Naive thymus-derived CD4-positive, alpha-beta T cell (primary cell): ENCODE measurements around the gene SNX3. TPM values are rescaled to one million over a fixed set of nuclear protein-coding genes. Genes with fewer than 3 reads are reported as not detected.

Experiments used
- ATAC-seq: fragments of 150-1000 bp; cut with Tn5 transposase; 2 replicates; pipeline ENCODE4 v1.10.0; 2021; ENCODE audit warnings: mild to moderate bottlenecking, moderate library complexity
- CTCF ChIA-PET: fragments of 350-600 bp; sonication (Branson Sonifier 250); formaldehyde crosslinking; loops from one replicate; lab custom pipeline; 2021; ENCODE audit warnings: antibody characterized with exemption; lab: Charles Lee
- POLR2A ChIA-PET: fragments of 350-600 bp; sonication (Branson Sonifier 250); formaldehyde crosslinking; loops from one replicate; lab custom pipeline; 2021; ENCODE audit warnings: antibody characterized with exemption, inconsistent platforms; lab: Charles Lee
- DNase-seq, 9 donors: peaks; one replicate each; pipeline versions ENCODE4 v3.0.0 to v3.0.0-alpha.2; 2020 to 2022; ENCODE audit warnings: mixed read lengths in 1 of 9
- H3K27ac ChIP-seq: one replicate; pipeline ENCODE4 v1.7.0; 2013; ENCODE audit warnings: mild to moderate bottlenecking, low read depth, low read length, moderate library complexity
- H3K27me3 ChIP-seq, 2 donors: one replicate each; pipeline ENCODE4 v1.7.0; 2013; ENCODE audit warnings: low read length in 2 of 2, mild to moderate bottlenecking in 2 of 2, moderate library complexity in 2 of 2; ENCODE audit not compliant: control insufficient read depth in 2 of 2, insufficient read depth in 2 of 2
- H3K36me3 ChIP-seq, 3 experiments: 1 replicate in 2 of 3; 2 replicates in 1 of 3; pipeline ENCODE4 v1.7.0; 2013; ENCODE audit warnings: low read length in 3 of 3, mild to moderate bottlenecking in 3 of 3, moderate library complexity in 1 of 3; ENCODE audit not compliant: insufficient read depth in 3 of 3, control insufficient read depth in 2 of 3
- H3K4me1 ChIP-seq, 2 donors: one replicate each; pipeline ENCODE4 v1.7.0; 2013; ENCODE audit warnings: low read length in 2 of 2, mild to moderate bottlenecking in 2 of 2, moderate library complexity in 1 of 2; ENCODE audit not compliant: control insufficient read depth in 2 of 2, insufficient read depth in 2 of 2
- H3K4me3 ChIP-seq: 2 replicates; pipeline ENCODE4 v1.7.0; 2013; ENCODE audit warnings: mild to moderate bottlenecking, low read length
- H3K9me3 ChIP-seq, 3 experiments: 1 replicate in 2 of 3; 2 replicates in 1 of 3; pipeline ENCODE4 v1.7.0; 2013; ENCODE audit warnings: low read length in 3 of 3; ENCODE audit not compliant: control insufficient read depth in 2 of 3
- H3K27ac Mint-ChIP-seq, 9 donors: one replicate each; pipeline ENCODE4 v1.8.0; 2020 to 2022; ENCODE audit warnings: mixed read lengths in 9 of 9, mild to moderate bottlenecking in 8 of 9, moderate library complexity in 5 of 9, inconsistent platforms in 2 of 9
- H3K27me3 Mint-ChIP-seq, 5 donors: one replicate each; pipeline ENCODE4 v1.8.0; 2021 to 2022; ENCODE audit warnings: mixed read lengths in 5 of 5, mild to moderate bottlenecking in 1 of 5
- H3K36me3 Mint-ChIP-seq, 5 donors: one replicate each; pipeline ENCODE4 v1.8.0; 2020 to 2022; ENCODE audit warnings: mixed read lengths in 5 of 5, mild to moderate bottlenecking in 3 of 5, inconsistent platforms in 1 of 5
- H3K4me1 Mint-ChIP-seq, 7 donors: one replicate each; pipeline ENCODE4 v1.8.0; 2020 to 2022; ENCODE audit warnings: mixed read lengths in 7 of 7, mild to moderate bottlenecking in 3 of 7, inconsistent platforms in 1 of 7
- H3K4me3 Mint-ChIP-seq, 10 donors: one replicate each; pipeline ENCODE4 v1.8.0; 2020 to 2022; ENCODE audit warnings: mild to moderate bottlenecking in 10 of 10, mixed read lengths in 10 of 10, moderate library complexity in 6 of 10, inconsistent platforms in 2 of 10
- H3K9me3 Mint-ChIP-seq, 11 donors: one replicate each; pipeline ENCODE4 v1.8.0; 2020 to 2022; ENCODE audit warnings: mixed read lengths in 11 of 11, mild to moderate bottlenecking in 4 of 11, inconsistent platforms in 1 of 11, moderate library complexity in 1 of 11
- intact Hi-C, 2 donors: fragments of 100-400 bp; cut with micrococcal nuclease; formaldehyde crosslinking; loops; one replicate each; pipeline ENCODE4 v1.15.1; 2023
- polyA plus RNA-seq, 2 donors: library from polyadenylated mRNA; unstranded; fragments of 300-500 nt; fragmentation: Illumina TruSeq; gene quantifications; one replicate each; pipeline ENCODE4 v1.2.3, GENCODE V29; 2021
- total RNA-seq, 6 experiments: library from RNA in 5 of 6; stranded (reverse) in 5 of 6; gene quantifications; 1 replicate in 5 of 6; 2 replicates in 1 of 6; pipeline ENCODE4 v1.2.3 and lab custom pipeline; 2021 to 2026

The SNX3 gene
- total and polyA plus RNA-seq, 7 experiments from 2014 or later, result 42.5 to 216 (median 71.2) TPM

GRCh38 chr6:108171291-108171917 lies 89.4 kb downstream of the SNX3 start:
- Histone ChIP-seq H3K36me3 (no peaks in the 10 kb centered on the region), H3K27ac (no peak overlapping the region), H3K27me3 (peaks cover 14 to 58% of the 10 kb centered on the region in 2 donors), H3K4me1 (peaks cover 2 to 31% of the 10 kb centered on the region in 2 donors), H3K4me3 (no peak overlapping the region), H3K9me3 (no peaks in the 10 kb centered on the region)
- H3K27me3 Mint-ChIP-seq, result peaks cover 74 to 90% (median 82%) of the 10 kb centered on the region in 5 donors
- peaks cover 0 to 4% (median 0%) of the 10 kb centered on the region in 11 donors for H3K9me3 Mint-ChIP-seq
- H3K4me3 Mint-ChIP-seq, result peak overlapping the region in 7 of 10 donors; percentile 2 to 80 (median 47)
- ChIA-PET POLR2A (no interaction called here), CTCF (no interaction called here)
- DNase-seq, result no peak
- ATAC-seq, result no peak
- H3K36me3 Mint-ChIP-seq, result peaks cover 0 to 6% (median 0%) of the 10 kb centered on the region in 5 donors
- intact Hi-C loops, result loop anchor here in 1 of 2 donors (2.0 kb wide), 1 partner anchor 57 kb away; no protein-coding TSS in a partner anchor
- peak overlapping the region in 1 of 9 donors; percentile 83 for H3K27ac Mint-ChIP-seq
- peaks cover 18 to 54% (median 47%) of the 10 kb centered on the region in 7 donors for H3K4me1 Mint-ChIP-seq

DNA sequence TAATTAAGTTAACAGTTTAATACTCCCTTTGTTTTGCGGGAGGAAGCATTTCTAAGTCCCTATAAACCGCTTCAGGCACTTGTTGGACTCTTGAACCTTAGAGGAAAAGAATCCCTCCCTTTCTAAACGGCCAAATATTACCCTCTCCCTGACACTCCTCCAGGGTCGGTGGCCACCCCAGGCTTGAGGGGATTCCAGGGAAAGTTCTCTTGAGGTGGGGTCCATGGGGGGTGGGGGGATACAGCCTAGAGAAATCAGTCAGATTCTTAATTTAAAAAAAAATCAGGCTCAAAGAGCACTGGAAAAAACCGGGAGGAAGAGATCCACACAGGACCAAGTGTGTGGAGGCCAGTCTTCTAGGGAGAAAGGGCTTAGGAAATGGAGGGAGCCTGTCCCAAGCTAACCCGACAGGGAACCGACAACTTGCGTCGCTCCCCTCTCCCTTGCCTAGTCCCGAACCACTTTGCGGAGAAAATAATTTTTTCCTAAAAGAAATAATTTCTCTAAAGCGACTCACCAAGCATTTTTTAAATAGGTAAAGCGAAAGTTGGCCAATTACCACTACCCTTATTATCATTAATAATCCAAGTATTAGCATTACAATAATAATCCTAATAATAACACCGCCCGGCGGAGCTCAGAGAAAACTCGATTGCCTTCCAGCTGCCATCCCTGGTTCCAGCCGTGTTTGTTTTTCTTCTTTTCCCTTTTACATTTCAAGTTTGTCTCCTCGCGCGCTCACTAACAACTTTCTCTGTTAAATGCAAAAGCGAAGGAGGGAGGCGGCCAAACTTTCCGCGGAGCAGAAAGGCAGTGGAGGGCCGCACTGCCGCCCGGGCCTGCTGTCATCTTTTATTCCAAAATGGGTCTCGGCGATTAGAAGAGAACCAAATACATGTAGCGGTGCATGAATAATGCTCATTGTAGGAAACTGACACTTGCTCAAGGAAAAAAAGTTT lies 90.2 kb downstream of the SNX3 start:
- H3K27ac ChIP-seq, result no peak overlapping the region
- H3K4me1 ChIP-seq, result peaks cover 0 to 28% of the 10 kb centered on the region in 2 donors
- Mint-ChIP-seq H3K9me3 (peaks cover 0 to 6% (median 0%) of the 10 kb centered on the region in 11 donors), H3K27ac (peak overlapping the region in 1 of 9 donors; percentile 83), H3K27me3 (peaks cover 74 to 90% (median 82%) of the 10 kb centered on the region in 5 donors), H3K36me3 (peaks cover 0 to 6% (median 0%) of the 10 kb centered on the region in 5 donors), H3K4me3 (peak overlapping the region in 9 of 10 donors; percentile 2 to 80 (median 52)), H3K4me1 (peaks cover 12 to 54% (median 46%) of the 10 kb centered on the region in 7 donors)
- H3K4me3 ChIP-seq, result no peak overlapping the region
- no peaks in the 10 kb centered on the region for H3K9me3 ChIP-seq
- intact Hi-C loops, result loop anchor here in 1 of 2 donors (2.0 kb wide), 1 partner anchor 56 kb away; no protein-coding TSS in a partner anchor
- H3K36me3 ChIP-seq, result no peaks in the 10 kb centered on the region
- peaks cover 14 to 53% of the 10 kb centered on the region in 2 donors for H3K27me3 ChIP-seq
- POLR2A ChIA-PET, result no interaction called here
- CTCF ChIA-PET, result interaction anchor here (0.6 kb wide), 1 partner anchor 1021 kb away, joined by 3 read pairs; no protein-coding TSS in a partner anchor
- DNase-seq (no peak), ATAC-seq (no peak)

- no peak for DNase-seq
- peak overlapping the region; percentile 50 to 87 (median 72) for H3K4me3 Mint-ChIP-seq
- Histone ChIP-seq H3K9me3 (no peaks in the 10 kb centered on the region), H3K27ac (no peak overlapping the region), H3K36me3 (no peaks in the 10 kb centered on the region), H3K4me3 (peak overlapping the region; percentile 24), H3K27me3 (peaks cover 12 to 48% of the 10 kb centered on the region in 2 donors), H3K4me1 (peaks cover 0 to 24% of the 10 kb centered on the region in 2 donors)
- ChIA-PET POLR2A (no interaction called here), CTCF (interaction anchor here (0.6 kb wide), 1 partner anchor 1022 kb away, joined by 3 read pairs; no protein-coding TSS in a partner anchor)
- no peaks in the 10 kb centered on the region for H3K36me3 Mint-ChIP-seq
- peaks cover 0 to 9% (median 0%) of the 10 kb centered on the region in 11 donors for H3K9me3 Mint-ChIP-seq
- ATAC-seq, result peak; percentile 23
- H3K27ac Mint-ChIP-seq, result peak overlapping the region in 1 of 9 donors; percentile 55
- peaks cover 75 to 90% (median 80%) of the 10 kb centered on the region in 5 donors for H3K27me3 Mint-ChIP-seq
- intact Hi-C loops, result loop anchor here in 1 of 2 donors (2.0 kb wide), 1 partner anchor 55 kb away; no protein-coding TSS in a partner anchor
- peaks cover 12 to 50% (median 46%) of the 10 kb centered on the region in 7 donors for H3K4me1 Mint-ChIP-seq
Observed at GRCh38 chr6:108169464-108170331, 91.1 kb downstream of the SNX3 start.

- DNase-seq, result peak in 1 of 9 donors; percentile 24
- Mint-ChIP-seq H3K27ac (peak overlapping the region in 1 of 9 donors; percentile 55), H3K4me3 (peak overlapping the region; percentile 50 to 87 (median 72)), H3K36me3 (no peaks in the 10 kb centered on the region), H3K4me1 (peaks cover 20 to 51% (median 49%) of the 10 kb centered on the region in 7 donors), H3K9me3 (peaks cover 0 to 11% (median 0%) of the 10 kb centered on the region in 11 donors), H3K27me3 (peaks cover 78 to 90% (median 80%) of the 10 kb centered on the region in 5 donors)
- no peaks in the 10 kb centered on the region for H3K9me3 ChIP-seq
- H3K4me1 ChIP-seq, result peaks cover 0 to 20% of the 10 kb centered on the region in 2 donors
- H3K36me3 ChIP-seq, result no peaks in the 10 kb centered on the region
- peaks cover 11 to 46% of the 10 kb centered on the region in 2 donors for H3K27me3 ChIP-seq
- H3K27ac ChIP-seq, result no peak overlapping the region
- H3K4me3 ChIP-seq, result peak overlapping the region; percentile 24
- intact Hi-C loops, result no loop called here
- POLR2A ChIA-PET, result no interaction called here
- CTCF ChIA-PET, result no interaction called here
- ATAC-seq, result peak; percentile 41
Observed at GRCh38 chr6:108168501-108169463, 92.1 kb downstream of the SNX3 start.

DNA sequence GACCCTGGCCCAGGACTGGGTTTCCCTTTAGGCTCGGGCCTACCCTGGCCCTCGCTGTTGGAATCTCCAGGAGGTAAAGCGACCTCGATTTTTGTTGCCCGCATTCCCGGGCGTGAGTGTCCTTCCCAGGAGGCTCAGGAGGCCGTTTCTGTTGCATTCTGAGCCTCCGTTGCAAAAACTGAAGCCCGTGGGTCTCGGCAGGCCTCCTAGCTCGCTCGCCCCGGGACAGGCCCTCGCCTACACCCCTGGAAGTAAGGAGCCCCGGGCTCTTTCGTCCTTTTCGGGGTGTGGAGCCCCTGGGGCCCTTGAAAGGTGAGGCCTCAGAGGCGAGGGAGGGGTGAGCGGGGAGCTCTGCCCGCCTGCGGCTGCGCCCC lies 92.8 kb downstream of the SNX3 start:
- Mint-ChIP-seq H3K4me3 (peak overlapping the region in 9 of 10 donors; percentile 48 to 87 (median 73)), H3K27me3 (peaks cover 80 to 93% (median 81%) of the 10 kb centered on the region in 5 donors), H3K27ac (peak overlapping the region in 1 of 9 donors; percentile 60), H3K4me1 (peaks cover 25 to 54% (median 50%) of the 10 kb centered on the region in 7 donors), H3K36me3 (no peaks in the 10 kb centered on the region), H3K9me3 (peaks cover 0 to 12% (median 0%) of the 10 kb centered on the region in 11 donors)
- Histone ChIP-seq H3K36me3 (no peaks in the 10 kb centered on the region), H3K9me3 (no peaks in the 10 kb centered on the region), H3K4me1 (peaks cover 0 to 20% of the 10 kb centered on the region in 2 donors), H3K27me3 (peaks cover 11 to 42% of the 10 kb centered on the region in 2 donors), H3K27ac (no peak overlapping the region), H3K4me3 (peak overlapping the region; percentile 24)
- ATAC-seq, result no peak
- intact Hi-C loops, result no loop called here
- ChIA-PET CTCF (no interaction called here), POLR2A (no interaction called here)
- no peak for DNase-seq
